OCI-LY7 (cell line): ENCODE results near the gene CCNB1. TPM values are rescaled to one million over a fixed set of nuclear protein-coding genes. Genes with fewer than 3 reads are reported as not detected.

Source experiments
- BruUV-seq: library from RNA; stranded (reverse); fragments of 400-500 nt; replicated peaks from 2 replicates; lab custom pipeline; 2021; lab: Mats Ljungman, UMichigan
- CTCF ChIA-PET: fragments of 300-600 bp; sonication (Branson Sonifier 250); formaldehyde crosslinking; loops from one replicate; lab custom pipeline; 2022; ENCODE audit warnings: antibody characterized with exemption; ENCODE audit not compliant: unreplicated experiment; lab: Charles Lee
- POLR2A ChIA-PET: fragments of 300-600 bp; sonication (Branson Sonifier 250); formaldehyde crosslinking; loops from one replicate; lab custom pipeline; 2022; ENCODE audit warnings: antibody characterized with exemption; lab: Charles Lee
- DNase-seq: peaks from one replicate; pipeline ENCODE4 v3.0.0-alpha.2; 2015; ENCODE audit warnings: low spot score
- H2AFZ ChIP-seq: fragments of 200-600 bp; sonication (generic), shearing (Covaris generic); 2 replicates; pipeline ENCODE4 v1.6.1; 2014; ENCODE audit warnings: mild to moderate bottlenecking, antibody characterized with exemption, low read length, moderate library complexity
- H3K27ac ChIP-seq: fragments of 200-600 bp; sonication (generic); 2 replicates; pipeline ENCODE4 v1.5.1; 2014; ENCODE audit warnings: mixed run types, low read depth, mild to moderate bottlenecking, moderate library complexity, low read length, inconsistent platforms; ENCODE audit not compliant: poor library complexity, severe bottlenecking
- H3K36me3 ChIP-seq: fragments of 200-600 bp; sonication (generic); 2 replicates; pipeline ENCODE4 v1.6.1; 2014; ENCODE audit warnings: mild to moderate bottlenecking, antibody characterized with exemption, low read length, moderate library complexity, mixed read lengths; ENCODE audit not compliant: insufficient read depth
- H3K4me1 ChIP-seq: fragments of 200-600 bp; sonication (generic); 2 replicates; pipeline ENCODE4 v1.5.1; 2014; ENCODE audit warnings: mild to moderate bottlenecking, low read length; ENCODE audit not compliant: insufficient read depth, poor library complexity, severe bottlenecking
- H3K4me2 ChIP-seq: fragments of 200-600 bp; sonication (generic); 2 replicates; pipeline ENCODE4 v1.6.1; 2014; ENCODE audit warnings: mild to moderate bottlenecking, low read length
- H3K4me3 ChIP-seq: fragments of 200-600 bp; sonication (generic); 2 replicates; pipeline ENCODE4 v1.5.1; 2014; ENCODE audit warnings: mild to moderate bottlenecking, low read depth, low read length; ENCODE audit not compliant: poor library complexity, severe bottlenecking
- H3K79me2 ChIP-seq: fragments of 200-600 bp; sonication (generic); 2 replicates; pipeline ENCODE4 v1.6.1; 2016; ENCODE audit warnings: low read depth, mild to moderate bottlenecking, low read length, moderate library complexity, mixed read lengths; ENCODE audit not compliant: insufficient read depth
- H3K9me2 ChIP-seq: fragments of 200-600 bp; sonication (generic); 2 replicates; pipeline ENCODE4 v1.6.1; 2016; ENCODE audit warnings: mild to moderate bottlenecking, low read length, mixed read lengths; ENCODE audit not compliant: insufficient read depth
- H3K9me3 ChIP-seq: fragments of 200-600 bp; sonication (generic); 2 replicates; pipeline ENCODE4 v1.6.1; 2014; ENCODE audit warnings: mild to moderate bottlenecking, mixed run types, low read length, mixed read lengths
- H4K20me1 ChIP-seq: fragments of 200-600 bp; sonication (generic); 2 replicates; pipeline ENCODE4 v1.6.1; 2014; ENCODE audit warnings: mild to moderate bottlenecking, antibody characterized with exemption, low read length, moderate library complexity, mixed read lengths; ENCODE audit not compliant: insufficient read depth
- CTCF ChIP-seq: fragments of 200-600 bp; sonication (generic); conservative IDR thresholded peaks from 2 replicates; pipeline ENCODE4 v1.5.1; 2014; ENCODE audit warnings: mild to moderate bottlenecking, antibody characterized with exemption, low read length, moderate library complexity, mixed read lengths
- EZH2phosphoT487 ChIP-seq: fragments of 200-600 bp; sonication (generic); IDR thresholded peaks from 2 replicates; pipeline ENCODE4 v1.6.1; 2018; ENCODE audit warnings: low read depth, borderline replicate concordance, mild to moderate bottlenecking, mixed run types, antibody characterized with exemption, low read length, moderate library complexity, mixed read lengths
- intact Hi-C: fragments of 100-400 bp; cut with micrococcal nuclease; formaldehyde crosslinking; loops from one replicate; pipeline ENCODE4 v1.10.0; 2022; ENCODE audit not compliant: unreplicated experiment
- total RNA-seq, 2 experiments: library from RNA; depleted of rRNA in 1 of 2; stranded (reverse); fragments of >200 nt in 1 of 2; shearing (Covaris generic) in 1 of 2; gene quantifications; 2 replicates each; pipeline ENCODE4 v1.2.3, GENCODE V29; 2014 to 2022

The CCNB1 gene
- total RNA-seq, 2 experiments from 2014 or later: 206 to 274 TPM

GRCh38 chr5:69152731-69153130 lies 14.2 kb upstream of the CCNB1 start:
- TF ChIP-seq CTCF: no peak
- BruUV-seq: no TSS peak
- Histone ChIP-seq H3K4me1 (no peaks in the 10 kb centered on the region), H3K36me3 (no peaks in the 10 kb centered on the region), H3K79me2 (no peaks in the 10 kb centered on the region), H3K4me3 (no peak overlapping the region), H4K20me1 (no peaks in the 10 kb centered on the region), H3K9me2 (no peaks in the 10 kb centered on the region), H2AFZ (no peak overlapping the region), H3K27ac (no peak overlapping the region), H3K9me3 (no peaks in the 10 kb centered on the region), H3K4me2 (no peak overlapping the region)
- intact Hi-C loops: no loop called here
- POLR2A ChIA-PET: no interaction called here
- DNase-seq: no peak
- CTCF ChIA-PET: no interaction called here

GRCh38 chr5:69156456-69156855 lies 10.5 kb upstream of the CCNB1 start:
- no peaks in the 10 kb centered on the region for H3K36me3 ChIP-seq
- TF ChIP-seq CTCF: no peak
- no peak for TF ChIP-seq EZH2phosphoT487
- no TSS peak for BruUV-seq
- intact Hi-C loops: no loop called here
- ChIA-PET CTCF (no interaction called here), POLR2A (interaction anchor here (1.0 kb wide), 1 partner anchor 10 kb away, joined by 3 read pairs; no protein-coding TSS in a partner anchor)
- no peak for DNase-seq
- H4K20me1 ChIP-seq: no peaks in the 10 kb centered on the region
- H3K79me2 ChIP-seq: no peaks in the 10 kb centered on the region
- H3K9me3 ChIP-seq: no peaks in the 10 kb centered on the region
- H3K4me2 ChIP-seq: no peak overlapping the region
- H3K9me2 ChIP-seq: no peaks in the 10 kb centered on the region
- no peak overlapping the region for H3K4me3 ChIP-seq
- no peaks in the 10 kb centered on the region for H3K4me1 ChIP-seq
- H3K27ac ChIP-seq: no peak overlapping the region
- no peak overlapping the region for H2AFZ ChIP-seq

- H3K4me1 ChIP-seq: no peaks in the 10 kb centered on the region
- TF ChIP-seq CTCF (no peak), EZH2phosphoT487 (no peak)
- intact Hi-C loops: no loop called here
- POLR2A ChIA-PET: interaction anchor here (0.7 to 1.4 kb wide), 2 partner anchors 8 to 271 kb away, joined by 3 to 4 read pairs; no protein-coding TSS in a partner anchor
- no peaks in the 10 kb centered on the region for H3K36me3 ChIP-seq
- no peak overlapping the region for H3K4me2 ChIP-seq
- H4K20me1 ChIP-seq: no peaks in the 10 kb centered on the region
- CTCF ChIA-PET: no interaction called here
- no peak overlapping the region for H2AFZ ChIP-seq
- DNase-seq: no peak
- H3K4me3 ChIP-seq: no peak overlapping the region
- no peaks in the 10 kb centered on the region for H3K9me3 ChIP-seq
- H3K9me2 ChIP-seq: no peaks in the 10 kb centered on the region
- H3K27ac ChIP-seq: no peak overlapping the region
- no peaks in the 10 kb centered on the region for H3K79me2 ChIP-seq
- BruUV-seq: no TSS peak
These were observed 8.9 kb upstream of the CCNB1 start for GRCh38 chr5:69158039-69158438.
